Right lobe of liver (tissue), 4 donors: ENCODE data around the gene NFATC4.

ENCODE experiments used
- CTCF ChIP-seq, 4 donors: fragments of 200-600 bp in 3 of 4; fragments of 450-650 bp in 1 of 4; IDR thresholded peaks; one replicate each; pipeline versions ENCODE4 v1.5.1 to v1.8.0; 2016 to 2022; ENCODE audit warnings: antibody characterized with exemption in 4 of 4, mild to moderate bottlenecking in 2 of 4
- POLR2A ChIP-seq: fragments of 450-650 bp; IDR thresholded peaks from one replicate; pipeline ENCODE4 v1.6.1; 2017; ENCODE audit warnings: antibody characterized with exemption, mild to moderate bottlenecking
- donor health status: DM: no; HTN: no; CAD: no.
- donor health status: DM: no; HTN: no; CAD: no.
- donor health status: DM: no; HTN: yes; CAD: no.

- TF ChIP-seq CTCF (IDR thresholded peaks at IDR 0.05), result no peak
- no peak for TF ChIP-seq POLR2A
Measured at GRCh38 chr14:24327303-24327702, 40.7 kb upstream of the NFATC4 start.
